ENCODE measurements around the gene SP4.

GRCh38 chr7:21401944-21402343 lies 25.9 kb upstream of the SP4 start:
- TF ChIP-seq POLR2A (IDR thresholded peaks at IDR 0.05) (no peak), CTCF (IDR thresholded peaks at IDR 0.05) (no peak)

All from prostate gland (tissue), 2 donors.